ENCODE measurements around the gene SLC22A2. TPM values are rescaled to one million over a fixed set of nuclear protein-coding genes. Genes with fewer than 3 reads are reported as not detected.
"Not testable (repeated sequence)": the region's sequence is repeated elsewhere in the genome, so short reads cannot be mapped to it uniquely, and the experiment has no call there.

SLC22A2 gene
- total RNA-seq, 1 donor from 2014 or later: not detected

- DNase-seq (ENCODE audit: low spot score): no peak
These were observed 6.4 kb downstream of the SLC22A2 start for GRCh38 chr6:160252073-160252813.

- DNase-seq (ENCODE audit: low spot score): no peak
These were observed 8.9 kb downstream of the SLC22A2 start for GRCh38 chr6:160249671-160250070.

GRCh38 chr6:160248538-160248937, 10.1 kb downstream of the SLC22A2 start:
- no peak for DNase-seq (ENCODE audit: low spot score)

GRCh38 chr6:160247457-160247883, 11.2 kb downstream of the SLC22A2 start:
- no peak for DNase-seq (ENCODE audit: low spot score)

GRCh38 chr6:160240691-160241084, 17.9 kb downstream of the SLC22A2 start:
- no peak for DNase-seq (ENCODE audit: low spot score)

- no peak for DNase-seq (ENCODE audit: low spot score)
These were observed 18.5 kb downstream of the SLC22A2 start for GRCh38 chr6:160239929-160240690.

GRCh38 chr6:160238761-160239751, 19.6 kb downstream of the SLC22A2 start:
- DNase-seq (ENCODE audit: low spot score): no peak

GRCh38 chr6:160238278-160238711, 20.3 kb downstream of the SLC22A2 start:
- no peak for DNase-seq (ENCODE audit: low spot score)

GRCh38 chr6:160237597-160238275, 20.9 kb downstream of the SLC22A2 start:
- not testable (repeated sequence) for DNase-seq (ENCODE audit: low spot score)

GRCh38 chr6:160236235-160236872, 22.3 kb downstream of the SLC22A2 start:
- not testable (repeated sequence) for DNase-seq (ENCODE audit: low spot score)

GRCh38 chr6:160233950-160234640, 24.5 kb downstream of the SLC22A2 start:
- DNase-seq (ENCODE audit: low spot score): not testable (repeated sequence)

GRCh38 chr6:160227769-160228161, 30.9 kb downstream of the SLC22A2 start:
- DNase-seq (ENCODE audit: low spot score): no peak

GRCh38 chr6:160227038-160227768, 31.4 kb downstream of the SLC22A2 start:
- DNase-seq (ENCODE audit: low spot score): no peak

GRCh38 chr6:160226118-160226591, 32.5 kb downstream of the SLC22A2 start:
- DNase-seq (ENCODE audit: low spot score): no peak

- no peak for DNase-seq (ENCODE audit: low spot score)
These were observed 33.9 kb downstream of the SLC22A2 start for GRCh38 chr6:160224639-160225237.

- DNase-seq (ENCODE audit: low spot score): no peak
These were observed 36.1 kb downstream of the SLC22A2 start for GRCh38 chr6:160222491-160222890.

- DNase-seq (ENCODE audit: low spot score): no peak
These were observed 36.7 kb downstream of the SLC22A2 start for GRCh38 chr6:160221918-160222317.

- DNase-seq (ENCODE audit: low spot score): no peak
These were observed 37.2 kb downstream of the SLC22A2 start for GRCh38 chr6:160221423-160221822.
